ENCODE measurements around the gene PDZK1IP1. TPM values are rescaled to one million over a fixed set of nuclear protein-coding genes. Genes with fewer than 3 reads are reported as not detected.

The PDZK1IP1 gene, protein sequence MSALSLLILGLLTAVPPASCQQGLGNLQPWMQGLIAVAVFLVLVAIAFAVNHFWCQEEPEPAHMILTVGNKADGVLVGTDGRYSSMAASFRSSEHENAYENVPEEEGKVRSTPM
- 6.2 to 9.4 TPM (median 8.5 TPM) in 5 replicates for total RNA-seq (2022; extraction: Qiagen RNA extraction; ENCODE audit: low read depth)

DNA sequence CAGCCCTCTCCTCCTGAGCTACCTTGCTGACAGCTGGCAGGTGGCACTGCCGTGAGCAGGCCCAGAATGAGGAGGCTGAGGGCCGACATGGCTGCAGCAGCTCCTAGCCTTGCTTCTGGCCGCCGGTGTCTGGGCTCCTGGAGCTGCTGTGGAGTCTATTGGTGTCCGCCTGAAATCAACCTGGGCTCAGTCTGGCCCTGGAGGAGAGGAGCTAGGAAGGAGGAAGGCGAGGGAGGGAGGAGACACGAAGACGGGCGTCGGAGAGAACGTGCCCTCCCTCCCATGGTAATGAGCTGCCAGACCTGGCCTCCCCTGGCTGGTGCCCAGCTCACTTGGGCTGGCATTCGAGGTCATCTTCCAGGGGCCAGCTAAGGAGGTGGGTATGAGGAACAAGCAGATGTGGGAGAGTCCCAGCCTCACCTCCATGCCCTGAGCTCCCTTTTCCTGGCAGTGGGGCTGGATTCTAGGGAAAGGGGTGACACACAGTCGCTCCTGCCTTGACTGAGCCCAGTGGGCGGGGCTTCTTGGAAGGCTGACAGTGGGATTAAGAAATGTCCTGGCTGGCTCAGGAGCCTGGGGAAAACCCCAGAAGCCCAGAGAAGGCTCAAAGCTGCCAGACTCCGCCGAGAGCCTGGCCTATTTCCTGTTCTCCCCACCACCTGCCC lies at the start of gene PDZK1IP1:
PDZK1IP1 (minus strand) TSS at position 193 of the 665 bp plus-strand sequence; CDS start at position 89, 104 bp downstream.

DNA sequence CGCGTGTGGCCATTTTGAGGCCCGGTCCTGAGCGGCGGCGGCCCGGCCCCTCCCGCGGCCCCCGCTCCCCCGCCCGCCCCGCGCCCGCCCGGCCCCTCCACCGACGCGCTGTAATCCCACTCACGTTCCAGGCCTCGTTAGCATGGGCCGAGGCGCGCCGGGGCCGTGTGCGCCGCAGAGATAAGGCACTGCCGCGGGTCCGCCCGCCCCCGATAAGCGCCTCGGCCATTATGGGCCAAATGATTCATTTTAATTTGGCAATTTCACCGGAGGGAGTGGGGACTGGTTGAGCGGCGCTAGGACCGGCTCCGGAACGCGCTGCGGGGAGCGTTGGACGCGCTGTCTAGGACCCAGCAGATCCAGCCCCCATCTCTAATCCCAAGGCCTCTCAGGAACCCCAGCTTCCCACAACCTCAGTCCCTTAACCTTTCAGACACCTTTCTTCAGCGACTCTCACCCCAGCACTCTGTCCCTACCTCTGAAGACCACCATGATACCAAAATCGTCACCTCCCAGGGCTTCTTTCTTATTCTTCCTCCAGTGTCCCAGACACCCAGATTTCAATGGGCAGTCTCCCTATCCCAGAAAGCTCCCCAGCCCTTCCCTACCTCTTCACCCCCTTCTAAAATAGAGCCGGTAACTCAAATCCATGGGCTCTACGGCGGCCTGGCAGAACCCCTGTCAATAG lies 42.5 kb upstream of the PDZK1IP1 start, which contains the start of gene TAL1:
TAL1 (minus strand) TSS at position 39 of the 688 bp plus-strand sequence. CDS start 6,337 bp downstream, outside the sequence.

DNA sequence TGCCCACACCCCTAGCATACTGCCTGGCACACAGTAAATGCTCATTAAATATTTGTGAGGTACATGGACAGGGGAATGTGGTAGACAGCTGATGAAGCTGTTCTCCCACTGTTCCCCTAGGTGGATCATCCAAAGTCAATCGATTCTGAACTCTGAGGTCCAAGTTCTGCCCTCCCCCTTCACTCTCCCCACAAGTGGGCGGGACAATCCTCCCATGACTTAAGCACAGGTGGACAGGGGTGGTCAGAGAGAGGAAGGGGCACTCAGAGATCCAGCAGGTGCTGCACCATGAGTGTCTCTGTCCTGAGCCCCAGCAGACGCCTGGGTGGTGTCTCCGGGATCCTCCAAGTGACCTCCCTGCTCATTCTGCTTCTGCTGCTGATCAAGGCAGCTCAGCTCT lies 52.6 kb downstream of the PDZK1IP1 start, which contains the start of gene CYP4A22:
CYP4A22 (plus strand) TSS at position 244 of the 400 bp plus-strand sequence; CDS start at position 289, 45 bp downstream.

Other genes starting within 250 kb of the PDZK1IP1 start
- gene CYP4A11, start 248.6 kb downstream of the PDZK1IP1 start, total RNA-seq (2022; extraction: Qiagen RNA extraction; ENCODE audit: low read depth) = not detected in 5 replicates
- gene CYP4X1, start 166.4 kb downstream of the PDZK1IP1 start, total RNA-seq (2022; extraction: Qiagen RNA extraction; ENCODE audit: low read depth) = 0.11 TPM in 1 of 5 replicates, not detected in the others
- not detected in 5 replicates for gene CYP4Z1, start 122.8 kb downstream of the PDZK1IP1 start, total RNA-seq (2022; extraction: Qiagen RNA extraction; ENCODE audit: low read depth)
- gene CYP4A22, start 52.6 kb downstream of the PDZK1IP1 start, total RNA-seq (2022; extraction: Qiagen RNA extraction; ENCODE audit: low read depth) = not detected in 5 replicates
- not detected in 5 replicates for gene TAL1, start 42.2 kb upstream of the PDZK1IP1 start, total RNA-seq (2022; extraction: Qiagen RNA extraction; ENCODE audit: low read depth)
- gene STIL, start 124.1 kb upstream of the PDZK1IP1 start, total RNA-seq (2022; extraction: Qiagen RNA extraction; ENCODE audit: low read depth) = 8.8 to 11.8 TPM (median 9.9 TPM) in 5 replicates
- gene CMPK1, start 143.8 kb upstream of the PDZK1IP1 start, total RNA-seq (2022; extraction: Qiagen RNA extraction; ENCODE audit: low read depth) = 48.9 to 68.2 TPM (median 62.5 TPM) in 5 replicates
- gene FOXE3, start 226.2 kb upstream of the PDZK1IP1 start, total RNA-seq (2022; extraction: Qiagen RNA extraction; ENCODE audit: low read depth) = 0.07 to 0.10 TPM in 2 of 5 replicates, not detected in the others
- gene FOXD2, start 248.0 kb upstream of the PDZK1IP1 start, total RNA-seq (2022; extraction: Qiagen RNA extraction; ENCODE audit: low read depth) = 0.42 to 0.57 TPM (median 0.48 TPM) in 5 replicates